MCF 10A (cell line): Measurements from ENCODE around the gene IFNL4. TPM values are rescaled to one million over a fixed set of nuclear protein-coding genes. Genes with fewer than 3 reads are reported as not detected.

Source experiments
- BruUV-seq: library from RNA; stranded (reverse); fragments of 400-500 nt; replicated peaks from 2 replicates; lab custom pipeline; 2021; lab: Mats Ljungman, UMichigan
- CTCF ChIA-PET: fragments of 300-600 bp; sonication (Branson Sonifier 250); formaldehyde crosslinking; extraction: SDS; loops from one replicate; lab custom pipeline; 2021; ENCODE audit warnings: antibody characterized with exemption, inconsistent platforms; lab: Yijun Ruan, JAX
- POLR2A ChIA-PET: fragments of 300-600, 350-650 bp; sonication (Branson Sonifier 250); formaldehyde crosslinking; extraction: SDS; loops from one replicate; lab custom pipeline; 2020; ENCODE audit warnings: antibody characterized with exemption, inconsistent platforms; lab: Yijun Ruan, JAX
- DNase-seq: peaks from one replicate; pipeline ENCODE4 v3.0.0-alpha.2; 2018; ENCODE audit not compliant: unreplicated experiment
- H3K27ac Mint-ChIP-seq: one replicate; pipeline ENCODE4 v1.8.0; 2022; ENCODE audit warnings: mild to moderate bottlenecking, low read depth, mixed read lengths; ENCODE audit not compliant: unreplicated experiment
- H3K27me3 Mint-ChIP-seq: one replicate; pipeline ENCODE4 v1.8.0; 2022; ENCODE audit warnings: mixed read lengths; ENCODE audit not compliant: insufficient read depth, unreplicated experiment
- H3K36me3 Mint-ChIP-seq: one replicate; pipeline ENCODE4 v1.8.0; 2022; ENCODE audit warnings: mild to moderate bottlenecking, moderate library complexity, mixed read lengths; ENCODE audit not compliant: insufficient read depth, unreplicated experiment
- H3K4me1 Mint-ChIP-seq: one replicate; pipeline ENCODE4 v1.8.0; 2022; ENCODE audit warnings: mixed read lengths; ENCODE audit not compliant: insufficient read depth, unreplicated experiment
- H3K4me3 Mint-ChIP-seq: one replicate; pipeline ENCODE4 v1.8.0; 2022; ENCODE audit warnings: mild to moderate bottlenecking, moderate library complexity, mixed read lengths; ENCODE audit not compliant: unreplicated experiment
- H3K9me3 Mint-ChIP-seq: one replicate; pipeline ENCODE4 v1.8.0; 2022; ENCODE audit warnings: mixed read lengths; ENCODE audit not compliant: unreplicated experiment
- intact Hi-C: fragments of 100-400 bp; cut with micrococcal nuclease; formaldehyde crosslinking; loops from 2 replicates; pipeline ENCODE4 v1.14.1; 2022
- total RNA-seq: library from RNA; stranded (reverse); gene quantifications from 2 replicates; pipeline ENCODE4 v1.2.3, GENCODE V29; 2022
- TF ChIP-seq, protein P1 (sequence below): fragments of 200-600 bp; IDR thresholded peaks from one replicate; pipeline ENCODE4 v1.8.0; 2022; ENCODE audit warnings: antibody characterized with exemption, mild to moderate bottlenecking; ENCODE audit not compliant: unreplicated experiment

The IFNL4 gene
- total RNA-seq, 1 experiment from 2014 or later = not detected

DNA sequence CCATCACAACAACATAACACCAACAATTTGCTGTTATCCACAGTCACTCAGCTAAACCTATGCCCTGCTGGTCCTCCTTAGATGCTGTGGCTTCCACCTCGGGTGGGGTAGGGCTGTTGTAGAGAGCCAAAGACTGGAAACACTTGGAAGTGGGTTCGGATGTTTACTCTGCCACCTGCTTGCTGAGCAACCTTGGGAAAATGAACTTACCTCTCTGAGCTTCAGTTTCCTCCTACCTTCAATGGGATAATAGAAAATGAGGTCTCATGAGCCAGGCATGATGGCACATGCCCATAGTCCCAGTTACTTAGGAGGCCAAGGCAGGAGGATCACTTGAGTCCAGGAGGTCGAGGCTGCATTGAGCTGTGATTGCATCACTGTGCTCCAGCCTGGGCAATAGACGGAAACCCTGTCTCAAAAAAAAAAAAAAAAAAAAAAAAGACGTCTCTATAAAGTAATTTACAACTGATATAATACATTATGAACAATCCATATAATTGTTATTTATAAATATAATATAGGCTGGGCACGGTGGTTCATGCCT, 41.3 kb downstream of the IFNL4 start:
- Mint-ChIP-seq H3K4me1 (no peaks in the 10 kb centered on the region), H3K9me3 (no peaks in the 10 kb centered on the region), H3K36me3 (no peaks in the 10 kb centered on the region), H3K27ac (no peak overlapping the region), H3K27me3 (peaks cover 27% of the 10 kb centered on the region), H3K4me3 (no peak overlapping the region)
- intact Hi-C loops = no loop called here
- TF ChIP-seq, protein P1, sequence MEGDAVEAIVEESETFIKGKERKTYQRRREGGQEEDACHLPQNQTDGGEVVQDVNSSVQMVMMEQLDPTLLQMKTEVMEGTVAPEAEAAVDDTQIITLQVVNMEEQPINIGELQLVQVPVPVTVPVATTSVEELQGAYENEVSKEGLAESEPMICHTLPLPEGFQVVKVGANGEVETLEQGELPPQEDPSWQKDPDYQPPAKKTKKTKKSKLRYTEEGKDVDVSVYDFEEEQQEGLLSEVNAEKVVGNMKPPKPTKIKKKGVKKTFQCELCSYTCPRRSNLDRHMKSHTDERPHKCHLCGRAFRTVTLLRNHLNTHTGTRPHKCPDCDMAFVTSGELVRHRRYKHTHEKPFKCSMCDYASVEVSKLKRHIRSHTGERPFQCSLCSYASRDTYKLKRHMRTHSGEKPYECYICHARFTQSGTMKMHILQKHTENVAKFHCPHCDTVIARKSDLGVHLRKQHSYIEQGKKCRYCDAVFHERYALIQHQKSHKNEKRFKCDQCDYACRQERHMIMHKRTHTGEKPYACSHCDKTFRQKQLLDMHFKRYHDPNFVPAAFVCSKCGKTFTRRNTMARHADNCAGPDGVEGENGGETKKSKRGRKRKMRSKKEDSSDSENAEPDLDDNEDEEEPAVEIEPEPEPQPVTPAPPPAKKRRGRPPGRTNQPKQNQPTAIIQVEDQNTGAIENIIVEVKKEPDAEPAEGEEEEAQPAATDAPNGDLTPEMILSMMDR = no peak
- POLR2A ChIA-PET = no interaction called here
- no TSS peak for BruUV-seq
- DNase-seq = no peak
- CTCF ChIA-PET = no interaction called here

GRCh38 chr19:39206122-39206521, 42.5 kb downstream of the IFNL4 start:
- POLR2A ChIA-PET = interaction anchor here (0.8 kb wide), 1 partner anchor 45 kb away, joined by 4 read pairs; no protein-coding TSS in a partner anchor

GRCh38 chr19:39205449-39205764, 43.2 kb downstream of the IFNL4 start:
- no peak overlapping the region for H3K27ac Mint-ChIP-seq
- H3K36me3 Mint-ChIP-seq = no peaks in the 10 kb centered on the region
- H3K9me3 Mint-ChIP-seq = no peaks in the 10 kb centered on the region
- TF ChIP-seq, protein P1 = no peak
- DNase-seq = no peak
- peaks cover 44% of the 10 kb centered on the region for H3K27me3 Mint-ChIP-seq
- intact Hi-C loops = no loop called here
- CTCF ChIA-PET = interaction anchor here (0.6 to 0.8 kb wide), 3 partner anchors 61 to 160 kb away, joined by 3 to 4 read pairs (median 4); no protein-coding TSS in a partner anchor
- POLR2A ChIA-PET = interaction anchor here (0.8 kb wide), 1 partner anchor 46 kb away, joined by 4 read pairs; no protein-coding TSS in a partner anchor
- H3K4me1 Mint-ChIP-seq = no peaks in the 10 kb centered on the region
- no peak overlapping the region for H3K4me3 Mint-ChIP-seq
- BruUV-seq = no TSS peak

More at GRCh38 chr19:39206122-39206521, 42.5 kb downstream of the IFNL4 start:
- H3K27ac Mint-ChIP-seq = no peak overlapping the region
- DNase-seq = no peak
- no peak overlapping the region for H3K4me3 Mint-ChIP-seq
- TF ChIP-seq, protein P1 = no peak
- no peaks in the 10 kb centered on the region for H3K4me1 Mint-ChIP-seq
- no TSS peak for BruUV-seq
- intact Hi-C loops = no loop called here
- CTCF ChIA-PET = interaction anchor here (0.7 to 0.8 kb wide), 2 partner anchors 121 to 160 kb away, joined by 3 to 4 read pairs; no protein-coding TSS in a partner anchor
- H3K36me3 Mint-ChIP-seq = no peaks in the 10 kb centered on the region
- H3K27me3 Mint-ChIP-seq = peaks cover 37% of the 10 kb centered on the region
- H3K9me3 Mint-ChIP-seq = no peaks in the 10 kb centered on the region

DNA sequence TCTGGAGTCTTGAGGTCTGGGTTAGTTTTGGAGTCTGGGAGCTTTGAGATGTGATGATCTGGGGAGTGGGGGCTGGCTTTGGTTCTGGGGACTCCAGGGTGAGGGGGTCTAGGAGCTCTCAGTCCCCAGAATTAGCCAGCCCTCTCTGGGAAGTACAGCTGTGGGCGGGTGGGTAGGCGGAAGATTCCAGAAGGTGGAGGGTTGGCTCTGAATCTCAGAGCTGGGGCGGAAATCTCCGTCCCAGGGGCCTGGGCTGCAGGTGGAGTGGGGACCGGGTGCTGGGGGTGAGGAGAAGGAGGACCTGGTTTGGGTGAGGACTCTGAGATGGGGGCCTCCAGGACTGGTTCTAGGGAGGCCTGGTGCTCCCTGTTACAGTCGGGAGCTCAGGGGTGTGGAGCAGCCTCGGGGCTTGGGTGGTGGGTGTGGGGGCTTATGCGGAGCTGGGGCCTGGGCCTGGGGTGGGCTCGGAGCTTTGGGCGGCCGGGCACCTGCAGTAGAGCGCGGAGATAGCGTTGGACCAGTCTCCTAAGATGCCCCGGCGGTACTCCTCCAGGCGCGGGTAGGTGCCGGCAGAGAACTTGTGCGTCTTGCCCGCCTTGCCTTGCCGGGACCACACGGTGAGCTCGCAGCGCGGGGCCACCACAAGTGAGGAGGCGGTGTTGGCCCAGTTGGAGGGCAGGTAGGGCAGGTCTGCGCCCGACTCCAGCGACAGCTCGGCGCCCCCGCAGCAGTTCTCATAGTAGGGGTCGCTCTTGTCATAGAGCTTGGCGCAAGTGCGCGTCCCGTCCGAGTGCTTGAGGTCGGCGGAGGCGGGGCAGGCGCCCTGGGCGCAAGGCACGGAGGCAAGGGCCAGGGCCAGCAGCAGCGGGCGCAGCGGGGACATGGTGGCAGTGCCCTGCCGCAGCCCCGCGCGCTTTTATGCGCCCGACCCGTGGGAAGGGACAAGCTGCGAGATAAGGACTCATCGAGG, 45.0 kb downstream of the IFNL4 start, which contains the start of gene SYCN:
SYCN (minus strand) TSS at position 892 of the 970 bp plus-strand sequence; CDS start at position 883, 9 bp downstream.
- ChIA-PET POLR2A (no interaction called here), CTCF (interaction anchor here (0.6 kb wide), 1 partner anchor 75 kb away, joined by 3 read pairs; no protein-coding TSS in a partner anchor)
- no peaks in the 10 kb centered on the region for H3K4me1 Mint-ChIP-seq
- peaks cover 46% of the 10 kb centered on the region for H3K27me3 Mint-ChIP-seq
- no peaks in the 10 kb centered on the region for H3K9me3 Mint-ChIP-seq
- H3K4me3 Mint-ChIP-seq = no peak within 1 kb of the TSS
- intact Hi-C loops = no loop called here
- no TSS peak for BruUV-seq
- no peaks in the 10 kb centered on the region for H3K36me3 Mint-ChIP-seq
- DNase-seq = no peak
- TF ChIP-seq, protein P1 = no peak
- H3K27ac Mint-ChIP-seq = no peak within 1 kb of the TSS
